ENCODE measurements around the gene SUPT3H.

SUPT3H gene

DNA sequence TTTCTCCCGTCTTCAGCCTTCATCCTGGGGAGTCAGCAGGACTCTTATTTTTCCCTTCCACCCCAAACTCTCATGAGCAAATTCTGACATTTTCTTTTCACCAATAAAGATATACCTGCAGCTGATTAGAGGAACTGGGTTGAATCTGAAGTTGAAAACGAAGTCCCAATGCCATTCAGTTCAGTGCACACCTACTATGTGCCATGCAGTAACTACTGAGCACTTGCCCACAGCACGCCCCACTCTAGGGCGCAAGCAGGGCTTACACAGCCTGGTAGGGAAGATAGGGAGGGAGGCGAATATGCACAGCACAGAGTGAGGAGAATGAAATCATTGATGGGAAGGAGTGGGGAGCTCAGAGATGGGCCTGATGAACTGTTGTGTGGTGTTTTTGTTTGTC lies 588.7 kb downstream of the SUPT3H start:
- TF ChIP-seq MAX (IDR thresholded peaks at IDR 0.05; ENCODE audit: low read depth, low read length) (no peak), CTCF (IDR thresholded peaks at IDR 0.05; ENCODE audit: low read depth, low read length) (no peak), POLR2A (IDR thresholded peaks at IDR 0.05; ENCODE audit: extremely low read depth, insufficient read length) (no peak), MYC (IDR thresholded peaks at IDR 0.05; ENCODE audit: low read depth, low read length) (no peak)
- H3K4me3 ChIP-seq (ENCODE audit: low read depth, low read length) = no peak overlapping the region
- DNase-seq (ENCODE audit: low read depth) = no peak

DNA sequence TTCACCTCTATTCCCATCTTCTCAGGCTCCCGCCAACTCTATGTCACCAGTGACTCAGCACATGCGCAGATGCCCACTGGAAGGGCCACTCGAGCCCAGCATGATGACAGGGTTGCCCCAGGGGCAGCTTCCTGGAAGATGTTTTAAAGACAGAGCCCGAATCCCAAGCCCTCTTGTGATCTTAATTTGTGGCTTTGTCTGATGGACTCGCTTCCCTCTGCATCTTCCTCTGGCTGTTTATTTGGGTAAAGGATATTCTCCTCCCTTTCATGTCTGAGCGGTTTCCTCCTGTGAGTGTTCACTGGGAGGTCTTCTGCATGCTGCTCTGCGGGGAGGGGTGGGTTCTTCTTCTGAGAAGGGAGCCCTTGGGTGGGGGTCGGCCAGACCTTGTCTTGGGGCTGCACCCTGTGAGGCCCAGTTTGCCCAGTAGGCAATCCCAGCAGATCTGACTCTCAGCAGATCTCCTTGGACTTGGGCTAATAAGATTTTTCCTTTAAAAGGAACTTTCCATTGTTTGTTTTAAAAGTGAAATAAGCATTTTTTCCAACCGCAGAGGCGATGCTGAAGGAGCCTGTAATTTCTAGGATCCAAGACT lies 589.2 kb downstream of the SUPT3H start:
- no peak for DNase-seq (ENCODE audit: low read depth)
- TF ChIP-seq CTCF (IDR thresholded peaks at IDR 0.05; ENCODE audit: low read depth, low read length) = no peak
- TF ChIP-seq MYC (IDR thresholded peaks at IDR 0.05; ENCODE audit: low read depth, low read length) = no peak
- TF ChIP-seq POLR2A (IDR thresholded peaks at IDR 0.05; ENCODE audit: extremely low read depth, insufficient read length) = no peak
- H3K4me3 ChIP-seq (ENCODE audit: low read depth, low read length) = no peak overlapping the region

DNA sequence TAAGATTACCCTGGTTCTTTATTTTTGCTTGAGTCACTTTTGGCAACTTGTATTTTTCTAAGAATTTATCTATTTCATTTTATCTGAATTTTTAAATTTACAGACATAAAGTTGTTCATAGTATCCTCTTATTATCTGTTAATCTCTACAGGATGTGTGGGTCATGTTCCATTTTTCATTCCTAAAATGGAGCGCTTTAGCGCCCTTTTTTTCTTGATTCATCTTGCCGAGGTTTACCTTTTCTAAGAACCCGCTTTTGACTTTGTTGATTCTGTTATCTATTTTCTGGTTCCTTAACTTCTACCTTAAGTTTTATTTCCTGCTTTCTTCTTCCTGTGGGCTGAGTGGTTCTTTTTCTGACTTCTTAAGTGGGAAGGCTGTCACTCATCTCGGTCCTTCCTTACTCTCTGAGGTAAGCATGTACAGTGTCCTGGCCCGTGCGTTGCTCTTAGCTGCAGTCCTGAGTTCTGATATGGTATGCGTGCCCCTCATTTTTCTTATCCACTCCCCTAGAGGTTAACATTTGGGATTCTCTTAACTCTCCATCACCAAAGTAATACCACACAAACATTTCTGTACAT lies 590.4 kb downstream of the SUPT3H start:
- no peak overlapping the region for H3K4me3 ChIP-seq (ENCODE audit: low read depth, low read length)
- no peak for DNase-seq (ENCODE audit: low read depth)
- TF ChIP-seq POLR2A (IDR thresholded peaks at IDR 0.05; ENCODE audit: extremely low read depth, insufficient read length) (no peak), CTCF (IDR thresholded peaks at IDR 0.05; ENCODE audit: low read depth, low read length) (no peak)

- TF ChIP-seq CTCF (IDR thresholded peaks at IDR 0.05; ENCODE audit: low read depth, low read length) (no peak), POLR2A (IDR thresholded peaks at IDR 0.05; ENCODE audit: extremely low read depth, insufficient read length) (no peak), MYC (IDR thresholded peaks at IDR 0.05; ENCODE audit: low read depth, low read length) (no peak), MAX (IDR thresholded peaks at IDR 0.05; ENCODE audit: low read depth, low read length) (no peak)
- no peak overlapping the region for H3K4me3 ChIP-seq (ENCODE audit: low read depth, low read length)
- no peak for DNase-seq (ENCODE audit: low read depth)
These were observed 592.6 kb downstream of the SUPT3H start for GRCh38 chr6:44785130-44785529.

- H3K4me3 ChIP-seq (ENCODE audit: low read depth, low read length) = no peak overlapping the region
- DNase-seq (ENCODE audit: low read depth) = no peak
- no peak for TF ChIP-seq POLR2A (IDR thresholded peaks at IDR 0.05; ENCODE audit: extremely low read depth, insufficient read length)
- TF ChIP-seq CTCF (IDR thresholded peaks at IDR 0.05; ENCODE audit: low read depth, low read length) = no peak
- TF ChIP-seq MYC (IDR thresholded peaks at IDR 0.05; ENCODE audit: low read depth, low read length) = no peak
- TF ChIP-seq MAX (IDR thresholded peaks at IDR 0.05; ENCODE audit: low read depth, low read length) = no peak
These were observed 593.5 kb downstream of the SUPT3H start for GRCh38 chr6:44784195-44784594.

DNA sequence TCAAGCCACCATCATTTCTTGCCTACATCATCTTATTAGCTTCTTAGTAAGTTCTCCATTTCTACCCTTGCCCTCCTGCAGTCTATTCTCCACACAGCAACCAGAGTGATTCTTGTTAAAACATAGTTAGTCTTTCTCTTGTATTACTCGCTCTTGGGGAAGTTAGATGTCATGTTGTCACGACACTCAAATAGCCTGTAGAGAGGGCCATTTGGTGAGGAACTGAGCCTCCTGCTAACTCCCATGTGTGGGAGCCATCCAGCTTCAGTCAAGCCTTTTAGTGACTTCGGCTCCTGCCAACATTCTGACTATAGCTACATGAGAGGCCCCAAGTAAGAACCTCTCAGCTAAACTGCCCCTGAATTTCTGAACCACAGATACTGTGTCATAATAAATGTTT lies 594.8 kb downstream of the SUPT3H start:
- no peak overlapping the region for H3K4me3 ChIP-seq (ENCODE audit: low read depth, low read length)
- no peak for TF ChIP-seq POLR2A (IDR thresholded peaks at IDR 0.05; ENCODE audit: extremely low read depth, insufficient read length)
- no peak for TF ChIP-seq CTCF (IDR thresholded peaks at IDR 0.05; ENCODE audit: low read depth, low read length)
- TF ChIP-seq MAX (IDR thresholded peaks at IDR 0.05; ENCODE audit: low read depth, low read length) = no peak
- TF ChIP-seq MYC (IDR thresholded peaks at IDR 0.05; ENCODE audit: low read depth, low read length) = no peak
- no peak for DNase-seq (ENCODE audit: low read depth)
